GM20000 (cell line): Measurements from ENCODE around the gene ST8SIA1.
"Not testable (repeated sequence)": the region's sequence is repeated elsewhere in the genome, so short reads cannot be mapped to it uniquely, and the experiment has no call there.

Source experiments
- DNase-seq: peaks from one replicate; pipeline ENCODE4 v3.0.0; 2012; ENCODE audit warnings: low spot score
- CTCF ChIP-seq: IDR thresholded peaks from 2 replicates; pipeline ENCODE4 v1.5.1; 2012; ENCODE audit warnings: mild to moderate bottlenecking, control low read depth; ENCODE audit errors: extremely low read depth, missing control alignments

The ST8SIA1 gene

GRCh38 chr12:22163594-22163993, 170.9 kb downstream of the ST8SIA1 start:
- TF ChIP-seq CTCF = no peak
- DNase-seq = no peak

- TF ChIP-seq CTCF = no peak
- no peak for DNase-seq
Observed at GRCh38 chr12:22160396-22161003, 174.0 kb downstream of the ST8SIA1 start.

GRCh38 chr12:22149286-22149685, 185.2 kb downstream of the ST8SIA1 start:
- not testable (repeated sequence) for DNase-seq

GRCh38 chr12:22146686-22147085, 187.8 kb downstream of the ST8SIA1 start:
- DNase-seq = not testable (repeated sequence)
